Activated naive CD8-positive, alpha-beta T cell treated with anti-CD3 and anti-CD28 coated beads, Interleukin-2, amount 10 ng/mL, durations not matched to agents 7 days and 5 days (primary cell): Measurements from ENCODE around the gene TMEM184A. TPM values are rescaled to one million over a fixed set of nuclear protein-coding genes. Genes with fewer than 3 reads are reported as not detected.

Experiments
- ATAC-seq: fragments of 150-1000 bp; cut with Tn5 transposase; one replicate; pipeline ENCODE4 v1.10.0; 2021; ENCODE audit warnings: low read depth, moderate library complexity
- POLR2A ChIA-PET: fragments of 350-600 bp; sonication (Branson Sonifier 250); formaldehyde crosslinking; loops from one replicate; lab custom pipeline; 2021; ENCODE audit warnings: antibody characterized with exemption; lab: Charles Lee
- DNase-seq: peaks from one replicate; pipeline ENCODE4 v3.0.0; 2021
- H3K27ac Mint-ChIP-seq: one replicate; pipeline ENCODE4 v1.8.0; 2022; ENCODE audit warnings: mild to moderate bottlenecking, mixed read lengths
- H3K27me3 Mint-ChIP-seq: one replicate; pipeline ENCODE4 v1.8.0; 2022; ENCODE audit warnings: mild to moderate bottlenecking, moderate library complexity, mixed read lengths
- H3K36me3 Mint-ChIP-seq: one replicate; pipeline ENCODE4 v1.8.0; 2021; ENCODE audit warnings: mild to moderate bottlenecking, mixed read lengths
- H3K4me1 Mint-ChIP-seq: one replicate; pipeline ENCODE4 v1.8.0; 2021; ENCODE audit warnings: mixed read lengths
- H3K4me3 Mint-ChIP-seq: one replicate; pipeline ENCODE4 v1.8.0; 2022; ENCODE audit warnings: mild to moderate bottlenecking, moderate library complexity, mixed read lengths
- H3K9me3 Mint-ChIP-seq: one replicate; pipeline ENCODE4 v1.8.0; 2021; ENCODE audit warnings: mixed read lengths
- total RNA-seq, 2 experiments: library from RNA; stranded (reverse); gene quantifications; one replicate each; pipeline ENCODE4 v1.2.3, GENCODE V29; 2021

The TMEM184A gene
- total RNA-seq, 2 experiments from 2014 or later, result not detected

DNA sequence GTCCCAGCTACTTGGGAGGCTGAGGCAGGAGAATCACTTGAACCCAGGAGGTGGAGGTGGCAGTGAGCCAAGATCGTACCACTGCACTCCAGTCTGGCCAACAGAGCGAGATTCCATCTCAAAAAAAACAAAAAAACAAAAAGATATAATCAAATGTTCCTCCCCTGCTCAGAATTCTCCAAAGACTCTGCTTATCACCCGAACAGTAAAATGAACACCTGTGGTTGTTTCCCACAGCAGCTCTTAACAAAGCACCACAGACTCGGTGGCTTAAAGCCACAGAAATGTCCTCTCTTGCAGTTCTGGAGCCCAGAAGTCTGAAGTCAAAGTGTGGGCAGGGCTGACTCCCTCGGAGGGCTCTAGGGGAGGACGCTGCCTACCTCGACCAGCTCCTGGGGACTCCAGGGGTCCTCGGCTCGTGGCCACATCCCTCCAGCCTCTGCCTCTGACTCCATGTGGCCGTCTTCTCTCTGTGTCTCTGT lies 47.7 kb downstream of the TMEM184A start:
- H3K36me3 Mint-ChIP-seq, result peaks cover 2% of the 10 kb centered on the region
- no peaks in the 10 kb centered on the region for H3K9me3 Mint-ChIP-seq
- H3K4me1 Mint-ChIP-seq, result peaks cover 30% of the 10 kb centered on the region
- peak overlapping the region; percentile 46 for H3K4me3 Mint-ChIP-seq
- POLR2A ChIA-PET, result interaction anchor here (0.6 kb wide), 1 partner anchor 348 kb away, joined by 3 read pairs; the partner anchor contains the start of gene ZFAND2A
- no peak for DNase-seq
- ATAC-seq, result no peak
- peak overlapping the region; percentile 81 for H3K27ac Mint-ChIP-seq
- no peaks in the 10 kb centered on the region for H3K27me3 Mint-ChIP-seq

DNA sequence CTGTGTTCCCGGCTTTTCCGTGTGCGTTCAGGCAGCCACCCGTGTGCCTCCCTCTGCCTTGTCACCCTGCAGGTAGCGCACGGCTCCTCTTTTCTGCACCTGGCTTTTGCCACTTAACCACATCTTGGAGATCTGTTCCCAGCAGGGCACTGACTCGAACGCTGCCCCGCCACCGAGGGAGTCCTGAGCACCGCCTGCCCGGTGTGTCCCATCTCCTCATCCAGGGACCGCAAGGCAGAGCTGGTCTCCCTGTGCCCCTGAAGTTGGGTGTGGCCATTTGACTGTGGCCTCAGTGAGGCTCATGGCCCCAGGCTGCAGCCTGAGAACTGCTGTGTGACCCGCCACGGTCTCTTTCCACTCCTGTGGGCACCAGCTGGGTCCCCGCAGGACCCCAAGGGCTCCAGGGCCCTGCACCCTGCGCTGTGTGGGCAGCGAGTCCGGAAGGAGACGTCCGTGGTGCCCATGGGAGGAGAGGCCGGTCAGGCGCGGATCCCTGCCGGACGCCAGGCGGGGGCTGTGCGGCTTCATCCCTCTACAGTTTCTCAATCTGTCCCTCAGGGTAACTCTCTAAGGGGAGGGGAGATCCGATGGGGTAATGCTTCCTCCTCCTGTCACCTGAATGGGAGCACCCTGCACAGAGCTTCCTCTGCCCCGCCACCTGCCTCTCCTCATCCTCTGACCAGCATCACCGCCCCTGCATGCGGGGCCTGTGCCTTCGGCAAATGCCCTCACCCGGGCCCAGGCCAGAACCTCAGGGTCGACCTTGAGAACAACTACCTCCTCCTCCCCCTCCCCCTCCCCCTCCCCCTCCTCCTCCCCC lies 50.1 kb downstream of the TMEM184A start:
- DNase-seq, result peak; percentile 62
- POLR2A ChIA-PET, result interaction anchor here (1.6 kb wide), 1 partner anchor 27 kb away, joined by 8 read pairs; no protein-coding TSS in a partner anchor
- peak overlapping the region; percentile 69 for H3K4me3 Mint-ChIP-seq
- no peaks in the 10 kb centered on the region for H3K9me3 Mint-ChIP-seq
- H3K4me1 Mint-ChIP-seq, result peaks cover 34% of the 10 kb centered on the region
- H3K27ac Mint-ChIP-seq, result peak overlapping the region; percentile 80
- H3K27me3 Mint-ChIP-seq, result no peaks in the 10 kb centered on the region
- peaks cover 6% of the 10 kb centered on the region for H3K36me3 Mint-ChIP-seq
- ATAC-seq, result no peak

DNA sequence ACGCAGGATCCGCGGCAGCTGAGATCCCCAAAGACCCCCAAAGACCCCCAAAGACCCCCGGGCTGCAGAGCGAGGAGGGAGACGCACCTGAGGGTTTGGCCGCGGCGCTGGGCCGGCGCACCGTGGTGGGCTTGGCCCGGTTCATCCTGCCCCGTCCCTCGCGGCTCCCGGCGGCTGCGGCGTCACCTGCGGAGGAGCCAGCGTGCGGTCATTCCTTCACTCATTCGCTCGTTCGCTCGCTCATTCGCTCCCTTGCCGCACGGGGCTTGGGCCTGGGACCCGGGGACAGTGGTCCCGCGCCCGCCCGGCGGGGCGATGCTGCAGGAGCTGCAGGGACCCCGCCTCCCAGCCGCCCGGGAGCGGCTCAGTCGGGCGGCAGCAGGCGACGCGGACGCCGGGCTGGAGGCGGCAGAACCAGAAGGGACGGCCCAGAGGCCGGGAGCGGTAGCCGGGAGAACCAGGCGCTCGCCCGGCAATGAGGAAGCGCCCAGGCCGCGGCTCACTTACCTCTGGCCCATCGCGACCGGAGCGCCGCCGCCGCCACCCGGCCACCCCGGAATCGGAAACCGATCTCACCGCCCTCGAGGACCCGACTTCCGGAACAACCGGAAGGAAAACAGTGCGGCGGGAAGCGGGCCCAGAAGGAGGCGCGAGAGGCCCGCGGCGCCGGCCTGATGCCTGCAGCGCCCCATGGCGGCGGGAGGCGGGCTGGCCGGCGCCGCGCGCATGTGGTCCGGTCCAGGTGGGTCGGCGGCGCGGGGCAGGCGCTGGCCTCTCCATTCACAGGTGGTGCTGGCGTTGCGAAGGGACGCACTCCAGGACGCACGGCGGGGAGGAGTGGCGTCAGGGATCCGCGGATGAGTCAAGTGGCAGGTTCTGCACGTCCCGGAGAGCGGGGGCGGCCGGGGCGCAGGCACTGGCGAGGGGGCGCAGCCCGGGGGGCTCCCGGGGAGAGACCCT lies 51.9 kb downstream of the TMEM184A start, which contains the start of gene INTS1:
Gene INTS1, minus strand, starts transcription at position 574 of the 960 bp plus-strand sequence. Its CDS starts 429 bp downstream, at position 145.
- H3K36me3 Mint-ChIP-seq, result peaks cover 6% of the 10 kb centered on the region
- peak; percentile 89 for ATAC-seq
- H3K27me3 Mint-ChIP-seq, result no peaks in the 10 kb centered on the region
- H3K4me1 Mint-ChIP-seq, result peaks cover 31% of the 10 kb centered on the region
- POLR2A ChIA-PET, result interaction anchor here (1.1 to 1.9 kb wide), 2 partner anchors 28 to 52 kb away, joined by 3 to 6 read pairs; partner anchors contain the start of gene TMEM184A
- H3K4me3 Mint-ChIP-seq, result peak within 1 kb of the TSS; percentile 91
- DNase-seq, result peak; percentile 93
- H3K9me3 Mint-ChIP-seq, result no peaks in the 10 kb centered on the region
- peak within 1 kb of the TSS; percentile 83 for H3K27ac Mint-ChIP-seq

DNA sequence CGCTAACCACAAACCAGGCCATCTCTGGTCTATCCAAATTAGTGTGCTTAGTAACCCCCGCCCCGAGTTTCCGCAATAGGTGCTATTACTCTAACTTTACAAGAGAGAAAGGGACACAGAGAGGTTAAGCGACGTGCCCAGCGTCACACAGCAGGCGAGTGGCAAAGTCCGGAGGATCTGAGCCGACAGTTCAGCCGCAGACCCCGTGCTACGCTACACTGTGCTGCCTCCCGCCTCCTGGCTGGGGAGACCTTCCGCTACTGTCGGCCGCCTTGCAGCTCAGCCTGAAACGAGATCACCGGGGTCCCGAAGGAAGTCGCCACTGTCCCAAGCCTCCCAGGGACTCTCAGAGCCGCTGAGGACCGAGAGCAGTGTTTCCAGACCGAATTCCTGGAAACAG lies 52.6 kb downstream of the TMEM184A start:
- DNase-seq (no peak), ATAC-seq (no peak)
- peak overlapping the region; percentile 82 for H3K4me3 Mint-ChIP-seq
- H3K36me3 Mint-ChIP-seq, result peaks cover 6% of the 10 kb centered on the region
- H3K9me3 Mint-ChIP-seq, result no peaks in the 10 kb centered on the region
- POLR2A ChIA-PET, result interaction anchor here (1.9 kb wide), 1 partner anchor 29 kb away, joined by 6 read pairs; no protein-coding TSS in a partner anchor
- peaks cover 27% of the 10 kb centered on the region for H3K4me1 Mint-ChIP-seq
- H3K27ac Mint-ChIP-seq, result peak overlapping the region; percentile 75
- no peaks in the 10 kb centered on the region for H3K27me3 Mint-ChIP-seq

DNA sequence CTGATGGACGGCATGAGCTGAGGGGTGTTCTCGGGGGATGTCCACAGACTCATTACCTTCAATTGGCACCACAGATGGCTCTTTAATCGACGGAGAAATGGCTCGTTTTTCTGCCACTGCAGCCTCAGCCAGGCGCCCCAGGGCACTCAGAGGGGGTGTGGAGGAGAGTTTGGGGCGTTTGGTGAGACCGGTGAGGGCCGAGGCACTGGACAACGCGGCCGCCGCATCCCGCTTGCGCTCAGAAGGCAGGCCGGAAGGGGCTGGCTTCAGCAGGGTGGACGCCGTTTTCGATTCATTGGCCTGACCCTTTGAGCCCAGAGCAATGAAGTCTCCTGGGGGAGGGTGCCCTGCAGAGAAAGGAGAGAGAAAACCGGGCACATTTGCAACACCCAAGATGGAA lies 53.2 kb downstream of the TMEM184A start:
- Mint-ChIP-seq H3K4me1 (peaks cover 24% of the 10 kb centered on the region), H3K4me3 (peak overlapping the region; percentile 82), H3K9me3 (no peaks in the 10 kb centered on the region), H3K36me3 (peaks cover 6% of the 10 kb centered on the region), H3K27me3 (no peaks in the 10 kb centered on the region), H3K27ac (peak overlapping the region; percentile 75)
- POLR2A ChIA-PET, result interaction anchor here (1.9 kb wide), 1 partner anchor 30 kb away, joined by 6 read pairs; no protein-coding TSS in a partner anchor
- DNase-seq, result no peak
- ATAC-seq, result no peak

DNA sequence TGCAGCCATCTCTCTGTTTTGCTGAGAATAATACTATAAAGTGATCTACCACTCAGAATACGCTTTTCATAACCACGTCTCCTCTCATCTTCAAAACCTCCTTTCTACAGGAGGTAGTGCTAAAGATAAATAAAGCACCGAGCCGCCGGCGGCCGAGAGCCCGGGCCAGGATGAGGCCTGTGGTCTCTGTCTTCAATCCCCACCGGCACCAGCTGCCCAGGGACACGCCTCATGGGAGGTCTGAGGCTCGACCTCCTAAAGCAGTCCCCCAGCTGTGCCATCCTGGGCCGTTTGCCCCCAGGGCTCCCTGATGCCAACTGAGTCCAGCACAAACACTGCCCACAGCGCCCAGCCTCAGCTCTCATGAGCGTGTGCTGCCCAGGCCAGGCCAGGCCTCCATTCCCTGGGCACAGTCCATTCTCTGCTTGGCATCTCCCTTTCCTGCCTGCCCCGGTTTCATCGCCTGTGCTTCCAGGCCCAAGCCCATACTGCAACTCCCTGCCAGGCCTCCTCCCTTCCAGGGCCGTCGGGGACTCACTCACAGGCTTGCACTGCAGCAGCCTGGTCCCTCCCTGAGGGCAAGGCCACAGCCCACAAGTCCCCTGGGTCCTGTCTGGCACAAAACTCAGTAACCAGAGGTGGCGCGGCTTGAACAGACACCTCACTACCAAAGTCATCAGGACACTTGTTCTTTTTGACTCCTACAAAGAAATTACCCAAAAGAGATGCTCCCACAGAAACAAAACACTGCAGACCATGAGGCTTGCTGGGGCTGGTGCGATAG lies 54.3 kb downstream of the TMEM184A start:
- no peaks in the 10 kb centered on the region for H3K9me3 Mint-ChIP-seq
- no peak overlapping the region for H3K27ac Mint-ChIP-seq
- H3K36me3 Mint-ChIP-seq, result peaks cover 6% of the 10 kb centered on the region
- DNase-seq (no peak), ATAC-seq (no peak)
- H3K4me1 Mint-ChIP-seq, result peaks cover 21% of the 10 kb centered on the region
- H3K4me3 Mint-ChIP-seq, result peak overlapping the region; percentile 82
- POLR2A ChIA-PET, result no interaction called here
- no peaks in the 10 kb centered on the region for H3K27me3 Mint-ChIP-seq

DNA sequence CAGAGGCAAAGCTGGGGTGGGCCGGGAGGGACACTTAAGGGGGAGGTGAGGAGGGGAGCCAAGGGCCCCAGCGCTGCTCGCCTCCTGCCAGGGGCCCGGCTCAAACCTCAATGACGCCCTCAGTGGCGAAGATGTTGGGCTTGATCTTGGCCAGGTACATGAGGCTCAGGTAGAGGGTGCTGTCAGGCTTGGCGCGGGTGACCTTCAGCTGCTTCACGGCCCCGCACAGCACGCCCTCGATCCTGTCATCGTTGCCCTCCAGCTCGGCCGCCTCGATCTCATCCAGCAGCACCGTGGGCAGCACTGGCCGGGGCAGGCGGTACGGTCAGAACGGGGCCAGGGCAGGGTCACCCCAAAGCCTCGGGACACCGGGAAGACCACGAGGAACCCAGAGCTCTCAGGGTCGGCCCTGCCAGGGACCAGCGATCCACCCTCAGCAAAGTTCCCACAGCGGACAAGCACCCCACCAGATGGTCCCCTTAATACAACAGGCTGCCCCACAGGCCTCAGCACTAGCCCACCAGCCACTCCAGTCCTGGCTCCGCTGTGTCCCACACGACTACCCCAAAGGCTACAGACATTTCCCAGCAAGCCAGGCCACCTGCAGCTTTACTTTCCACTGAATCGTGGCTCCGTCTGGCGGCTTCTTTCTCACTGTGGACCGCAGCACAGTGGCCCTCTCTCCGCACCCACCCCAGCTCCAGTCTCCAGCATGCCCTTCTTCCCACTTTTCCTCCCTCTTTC lies 55.8 kb downstream of the TMEM184A start:
- Mint-ChIP-seq H3K36me3 (peaks cover 4% of the 10 kb centered on the region), H3K4me1 (peaks cover 14% of the 10 kb centered on the region), H3K9me3 (no peaks in the 10 kb centered on the region), H3K4me3 (no peak overlapping the region), H3K27me3 (no peaks in the 10 kb centered on the region), H3K27ac (no peak overlapping the region)
- POLR2A ChIA-PET, result interaction anchor here (0.6 kb wide), 1 partner anchor 584 kb away, joined by 4 read pairs; no protein-coding TSS in a partner anchor
- ATAC-seq, result no peak
- DNase-seq, result no peak

DNA sequence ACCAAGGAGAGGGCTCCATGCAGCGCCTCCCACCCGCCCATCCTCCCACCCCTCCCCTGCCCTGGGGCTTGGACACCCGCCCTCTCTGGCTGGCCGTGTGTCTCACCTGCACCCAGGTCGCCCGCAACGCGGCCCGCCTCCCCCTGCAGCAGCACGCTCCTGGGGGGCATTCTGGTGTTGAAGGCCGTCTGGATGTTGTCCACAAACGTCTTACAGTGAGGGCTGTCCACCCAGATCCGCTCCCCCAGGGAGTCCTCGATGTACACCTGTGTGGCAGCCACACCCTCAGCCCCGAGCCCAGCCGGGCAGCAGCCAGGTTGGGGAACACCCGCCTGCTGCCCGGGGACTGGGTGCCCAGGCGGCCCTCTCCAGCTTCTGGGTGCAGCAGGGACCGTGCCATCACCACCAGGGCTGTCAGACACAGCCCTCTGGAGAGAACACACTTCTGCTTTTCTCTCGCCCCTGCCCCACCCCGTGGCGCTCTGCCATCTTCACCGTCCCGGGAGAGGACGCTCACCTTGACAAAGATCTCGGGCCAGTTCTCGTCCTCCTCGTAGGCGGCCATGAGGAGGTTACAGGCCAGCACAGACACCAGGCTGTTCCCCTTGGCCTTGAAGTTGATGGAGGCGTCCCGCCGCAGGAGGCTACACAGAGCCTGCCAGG lies 56.5 kb downstream of the TMEM184A start:
- no peak for DNase-seq
- POLR2A ChIA-PET, result interaction anchor here (0.6 kb wide), 1 partner anchor 585 kb away, joined by 4 read pairs; no protein-coding TSS in a partner anchor

DNA sequence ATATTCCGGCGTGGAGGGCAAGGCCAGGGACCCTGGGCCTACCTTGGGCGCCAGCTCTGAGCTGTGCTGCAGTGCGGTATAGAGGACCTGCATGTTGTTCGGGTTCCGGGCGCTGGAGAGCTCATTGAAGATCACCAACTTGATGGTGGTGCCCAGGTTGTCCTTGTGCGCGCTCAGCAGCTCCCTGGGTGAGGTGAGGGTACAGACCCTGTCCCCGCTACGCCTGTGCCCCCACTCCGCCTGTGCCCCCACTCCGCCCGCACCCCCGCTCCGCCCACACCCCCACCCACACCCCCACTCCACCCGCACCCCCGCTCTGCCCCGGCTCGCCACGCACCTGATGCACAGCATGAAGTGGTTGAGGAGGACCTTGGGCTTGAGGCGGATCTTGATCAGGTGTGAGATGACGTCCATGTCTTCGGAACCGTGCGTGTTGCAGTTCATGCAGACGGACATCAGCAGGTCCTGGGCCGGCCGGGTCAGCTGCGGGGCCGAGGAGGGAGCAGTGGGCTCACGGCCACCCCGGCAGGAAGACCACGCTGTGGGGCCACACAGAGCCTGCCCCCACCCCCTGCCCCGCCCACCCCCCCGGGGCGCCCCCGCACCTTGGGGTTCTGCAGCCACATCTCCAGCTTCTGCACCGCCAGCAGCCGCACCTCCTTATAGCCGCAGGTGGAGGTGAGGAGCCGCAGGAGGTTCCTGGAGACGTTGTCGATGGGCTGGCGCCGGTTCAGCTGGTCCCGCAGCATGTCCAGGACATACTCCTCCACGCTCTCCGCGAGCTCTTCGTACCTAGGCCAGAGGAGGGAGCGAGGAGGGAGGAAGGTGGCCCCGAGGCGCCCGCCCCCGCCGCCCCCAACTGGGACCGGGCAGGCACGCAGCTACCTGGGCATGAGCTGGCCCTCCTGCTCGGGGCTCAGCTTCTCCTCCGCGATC lies 57.4 kb downstream of the TMEM184A start:
- ATAC-seq, result no peak
- peaks cover 14% of the 10 kb centered on the region for H3K4me1 Mint-ChIP-seq
- no peak overlapping the region for H3K4me3 Mint-ChIP-seq
- DNase-seq, result no peak
- no peak overlapping the region for H3K27ac Mint-ChIP-seq
- H3K36me3 Mint-ChIP-seq, result peaks cover 4% of the 10 kb centered on the region
- H3K9me3 Mint-ChIP-seq, result no peaks in the 10 kb centered on the region
- POLR2A ChIA-PET, result no interaction called here
- no peaks in the 10 kb centered on the region for H3K27me3 Mint-ChIP-seq

More for the DNA sequence above, 56.5 kb downstream of the TMEM184A start:
- Mint-ChIP-seq H3K27me3 (no peaks in the 10 kb centered on the region), H3K27ac (no peak overlapping the region), H3K4me3 (no peak overlapping the region), H3K4me1 (peaks cover 14% of the 10 kb centered on the region), H3K9me3 (no peaks in the 10 kb centered on the region), H3K36me3 (peaks cover 4% of the 10 kb centered on the region)
- no peak for ATAC-seq

DNA sequence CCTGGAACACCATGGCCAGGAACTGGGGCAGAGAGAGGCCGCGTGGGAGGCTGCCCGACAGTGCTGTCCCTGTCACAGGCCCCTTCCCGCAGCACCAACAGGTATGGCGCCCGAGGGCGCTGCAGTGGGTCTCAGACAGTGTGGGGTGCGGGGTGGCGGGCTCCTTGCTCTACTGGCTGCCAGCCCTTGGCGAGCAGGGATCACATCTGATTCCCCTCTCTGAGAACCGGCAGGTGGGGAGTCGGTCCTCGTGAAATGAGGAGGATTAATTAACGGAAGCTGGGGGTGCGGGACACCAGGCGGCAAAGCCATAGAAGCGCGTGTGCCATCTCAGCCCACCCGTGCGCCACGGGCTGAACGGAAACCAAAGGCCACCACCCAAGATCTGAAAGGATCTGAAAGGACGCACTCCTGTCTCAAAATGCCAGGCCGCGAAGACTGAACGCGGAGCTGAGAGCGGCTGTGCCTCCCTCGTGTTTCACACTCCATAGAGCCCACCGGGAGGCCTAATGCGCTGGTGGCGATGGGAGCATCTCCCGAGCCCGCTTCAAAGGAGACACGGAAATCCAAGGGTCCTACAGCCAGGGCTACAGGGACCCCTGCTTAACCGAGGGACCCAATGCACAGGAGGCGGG lies 58.6 kb downstream of the TMEM184A start:
- Mint-ChIP-seq H3K27me3 (no peaks in the 10 kb centered on the region), H3K27ac (no peak overlapping the region), H3K4me3 (no peak overlapping the region), H3K9me3 (no peaks in the 10 kb centered on the region), H3K36me3 (peaks cover 5% of the 10 kb centered on the region), H3K4me1 (peaks cover 6% of the 10 kb centered on the region)
- POLR2A ChIA-PET, result no interaction called here
- DNase-seq (no peak), ATAC-seq (no peak)
